ENCODE results near the gene C4orf50.

Gene C4orf50

GRCh38 chr4:5925419-5926200 is 92.6 kb downstream of the C4orf50 start:
- peaks cover 25% of the 10 kb centered on the region for H3K27me3 Mint-ChIP-seq (ENCODE audit: low read depth)
- no peaks in the 10 kb centered on the region for H3K9me3 Mint-ChIP-seq
- H3K36me3 Mint-ChIP-seq (ENCODE audit: low read depth), result no peaks in the 10 kb centered on the region
- TF ChIP-seq CTCF (IDR thresholded peaks at IDR 0.05; ENCODE audit: unreplicated experiment in 3 of 3), result no peak
- H3K27ac Mint-ChIP-seq, result no peak overlapping the region
- no peak overlapping the region for H3K4me3 Mint-ChIP-seq
- H3K4me1 Mint-ChIP-seq, result peaks cover 57% of the 10 kb centered on the region

- H3K27ac Mint-ChIP-seq, result no peak overlapping the region
- peaks cover 47% of the 10 kb centered on the region for H3K4me1 Mint-ChIP-seq
- no peaks in the 10 kb centered on the region for H3K9me3 Mint-ChIP-seq
- peaks cover 18% of the 10 kb centered on the region for H3K27me3 Mint-ChIP-seq (ENCODE audit: low read depth)
- H3K36me3 Mint-ChIP-seq (ENCODE audit: low read depth), result no peaks in the 10 kb centered on the region
- no peak overlapping the region for H3K4me3 Mint-ChIP-seq
- no peak for TF ChIP-seq CTCF (IDR thresholded peaks at IDR 0.05; ENCODE audit: unreplicated experiment in 3 of 3)
Observed at GRCh38 chr4:5924461-5925125, 93.6 kb downstream of the C4orf50 start.

GRCh38 chr4:5923376-5923775 is 94.9 kb downstream of the C4orf50 start:
- H3K27me3 Mint-ChIP-seq (ENCODE audit: low read depth), result peaks cover 25% of the 10 kb centered on the region
- peaks cover 41% of the 10 kb centered on the region for H3K4me1 Mint-ChIP-seq
- no peaks in the 10 kb centered on the region for H3K9me3 Mint-ChIP-seq
- H3K36me3 Mint-ChIP-seq (ENCODE audit: low read depth), result no peaks in the 10 kb centered on the region
- no peak overlapping the region for H3K4me3 Mint-ChIP-seq
- TF ChIP-seq CTCF (IDR thresholded peaks at IDR 0.05; ENCODE audit: unreplicated experiment in 3 of 3), result no peak
- H3K27ac Mint-ChIP-seq, result peak overlapping the region in 1 of 3 experiments; percentile 19

- no peak overlapping the region for H3K4me3 Mint-ChIP-seq
- peaks cover 32% of the 10 kb centered on the region for H3K27me3 Mint-ChIP-seq (ENCODE audit: low read depth)
- H3K36me3 Mint-ChIP-seq (ENCODE audit: low read depth), result no peaks in the 10 kb centered on the region
- peaks cover 40% of the 10 kb centered on the region for H3K4me1 Mint-ChIP-seq
- no peak overlapping the region for H3K27ac Mint-ChIP-seq
- H3K9me3 Mint-ChIP-seq, result no peaks in the 10 kb centered on the region
- TF ChIP-seq CTCF (IDR thresholded peaks at IDR 0.05; ENCODE audit: unreplicated experiment in 3 of 3), result no peak
Observed at GRCh38 chr4:5922556-5922955, 95.7 kb downstream of the C4orf50 start.

- no peak for TF ChIP-seq CTCF (IDR thresholded peaks at IDR 0.05; ENCODE audit: unreplicated experiment in 3 of 3)
- H3K27me3 Mint-ChIP-seq (ENCODE audit: low read depth), result peaks cover 33% of the 10 kb centered on the region
- no peaks in the 10 kb centered on the region for H3K36me3 Mint-ChIP-seq (ENCODE audit: low read depth)
- H3K9me3 Mint-ChIP-seq, result no peaks in the 10 kb centered on the region
- no peak overlapping the region for H3K4me3 Mint-ChIP-seq
- H3K27ac Mint-ChIP-seq, result peak overlapping the region; percentile 57 to 67 (median 59)
- H3K4me1 Mint-ChIP-seq, result peaks cover 39% of the 10 kb centered on the region
Observed at GRCh38 chr4:5921981-5922380, 96.2 kb downstream of the C4orf50 start.

Data from nephron (organoid).